Body of pancreas (tissue), 4 donors: ENCODE results near the gene IFT27.

ENCODE experiments used
- CTCF ChIP-seq, 7 experiments: fragments of 450-650 bp in 4 of 7; fragments of 200-600 bp in 3 of 7; sonication (generic) in 3 of 7; IDR thresholded peaks; one replicate each; pipeline ENCODE4 v1.5.1; 2016 to 2019; ENCODE audit warnings: antibody characterized with exemption in 7 of 7
- POLR2A ChIP-seq, 3 donors: fragments of 450-650 bp; IDR thresholded peaks; one replicate each; pipeline ENCODE4 v1.6.1; 2016; ENCODE audit warnings: antibody characterized with exemption in 3 of 3, mild to moderate bottlenecking in 2 of 3

- TF ChIP-seq CTCF (IDR thresholded peaks at IDR 0.05) (no peak), POLR2A (IDR thresholded peaks at IDR 0.05) (no peak)
Measured at GRCh38 chr22:36744791-36745190, 31.1 kb downstream of the IFT27 start.
